Measurements from ENCODE around the gene PAWR.
"Not testable (repeated sequence)": the region's sequence is repeated elsewhere in the genome, so short reads cannot be mapped to it uniquely, and the experiment has no call there.

Gene PAWR

DNA sequence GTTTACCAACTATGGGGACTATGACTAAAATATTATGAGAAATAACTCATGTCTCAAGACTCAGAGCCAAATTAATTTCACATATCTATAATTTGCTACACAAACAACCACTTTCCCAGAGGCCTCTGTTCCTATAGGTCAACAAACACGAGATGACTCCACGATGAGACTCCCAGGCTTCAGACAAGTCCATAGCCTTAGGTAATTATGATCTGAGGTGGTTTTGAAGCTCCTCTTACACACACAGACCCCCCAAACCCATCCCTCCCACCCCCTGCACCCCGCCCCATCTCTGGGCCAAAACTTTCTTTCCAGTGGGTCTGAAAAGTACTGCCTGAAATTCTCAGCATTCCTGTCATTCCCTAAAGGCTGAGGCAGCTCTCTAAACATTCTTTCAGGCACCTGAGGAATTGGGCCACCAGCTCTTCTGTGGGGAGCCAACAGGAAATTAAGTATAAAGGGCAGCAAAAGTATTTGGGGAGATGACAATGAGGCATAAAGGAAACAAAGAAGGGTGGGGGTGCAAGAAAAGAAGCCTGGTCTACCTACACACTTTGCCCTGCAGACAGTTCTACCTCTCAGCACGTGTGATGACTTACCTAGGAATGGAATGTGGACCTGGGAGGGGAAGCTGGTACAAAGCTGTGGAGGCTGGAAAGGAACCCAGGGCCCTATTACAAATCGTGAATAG lies 143.6 kb downstream of the PAWR start:
- no peak for DNase-seq

DNA sequence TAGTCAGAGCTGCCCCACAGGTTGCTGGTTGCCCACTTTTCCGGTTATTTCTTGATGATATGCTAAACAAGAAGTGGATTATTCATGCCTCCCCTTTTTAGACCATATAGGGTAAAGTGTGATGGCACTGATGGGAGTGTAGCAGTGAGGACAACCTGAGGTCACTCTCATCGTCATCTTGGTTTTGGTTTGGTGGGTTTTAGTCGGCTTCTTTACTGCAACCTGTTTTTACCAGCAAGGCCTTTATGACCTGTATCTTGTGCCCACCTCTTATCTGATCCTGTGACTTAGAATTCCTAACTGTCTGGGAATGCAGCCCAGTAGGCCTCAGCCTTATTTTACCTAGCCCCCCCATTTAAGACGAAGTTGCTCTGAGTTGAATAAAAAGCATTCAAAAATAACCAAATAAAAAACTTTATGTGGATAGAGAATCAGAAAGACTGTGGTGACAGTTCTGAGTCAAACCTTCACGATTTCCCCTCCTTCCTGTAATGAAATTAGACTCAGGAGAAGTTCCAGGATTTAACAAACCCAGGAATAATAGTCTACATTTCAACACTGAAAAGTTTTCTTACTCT lies 144.2 kb downstream of the PAWR start:
- DNase-seq = no peak

DNA sequence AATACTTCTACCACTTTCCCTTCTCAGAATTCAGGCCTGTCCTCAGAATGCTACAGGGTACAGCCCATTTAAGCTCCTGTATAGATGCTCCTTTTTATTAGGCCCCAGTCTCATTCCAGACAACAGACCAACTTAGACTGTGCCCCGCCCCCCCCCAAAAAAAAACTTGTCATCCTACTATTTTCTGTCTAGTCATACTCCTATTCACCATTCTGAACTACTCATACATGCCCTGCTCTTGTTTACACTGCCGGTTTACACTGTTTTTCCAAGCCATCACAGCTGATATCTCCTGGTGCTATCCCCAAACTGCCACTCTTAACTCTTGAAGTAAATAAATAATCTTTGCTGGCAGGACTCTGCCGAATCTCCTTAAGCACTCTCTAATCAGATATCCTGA lies 146.3 kb downstream of the PAWR start:
- DNase-seq = not testable (repeated sequence)

DNA sequence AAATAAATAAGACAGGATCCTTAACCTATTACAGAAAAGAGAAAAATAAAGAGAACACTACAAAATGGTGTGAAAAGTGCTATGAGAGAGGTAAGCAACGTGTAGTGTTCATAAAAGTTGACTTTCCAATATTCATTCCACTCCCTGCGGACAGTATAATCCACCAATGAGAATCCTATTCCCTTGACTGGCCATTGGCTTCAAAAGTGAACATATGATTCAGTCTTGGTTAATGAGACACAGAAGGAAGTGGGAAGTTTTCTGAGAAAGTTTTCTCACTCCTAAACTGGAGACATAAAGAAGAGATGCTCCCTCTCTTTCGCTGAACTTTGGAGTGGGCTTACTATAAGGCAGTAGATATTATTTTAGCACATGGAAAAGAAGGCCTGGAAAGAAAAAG lies 153.1 kb downstream of the PAWR start:
- DNase-seq = no peak

DNA sequence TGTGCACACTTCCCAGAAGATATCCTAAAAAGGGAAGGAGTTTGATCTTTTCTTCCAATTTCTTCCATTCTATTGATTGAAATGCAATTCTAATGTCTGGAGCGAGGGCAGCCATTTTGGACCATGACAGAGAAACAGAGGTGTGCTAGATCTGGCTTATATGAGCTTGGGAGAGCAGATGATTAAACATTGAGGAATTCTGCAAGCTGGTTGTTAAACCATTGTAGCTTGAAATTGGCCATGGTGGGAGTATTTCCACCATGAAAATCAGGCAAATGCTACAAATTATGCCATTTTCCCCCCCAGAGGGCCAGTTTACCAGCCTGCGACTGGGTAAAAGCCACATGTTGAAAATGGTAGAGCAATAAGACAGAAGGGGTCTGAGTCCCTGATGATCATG lies 155.0 kb downstream of the PAWR start:
- no peak for DNase-seq
